ENCODE results near the gene EGFR.

- TF ChIP-seq POLR2A (IDR thresholded peaks at IDR 0.05) (no peak), CTCF (IDR thresholded peaks at IDR 0.05) (no peak)
Observed at GRCh38 chr7:55147736-55148135, 128.9 kb downstream of the EGFR start.

Measured in uterus (tissue), 2 donors.